Globus pallidus (tissue), 1 donor: ENCODE data around the gene AP1S1.

ENCODE experiments used
- DNase-seq: peaks from one replicate; pipeline ENCODE4 v3.0.0-alpha.2; 2015; ENCODE audit warnings: low spot score

The AP1S1 gene

GRCh38 chr7:101159696-101160674 is 5.7 kb downstream of the AP1S1 start:
- no peak for DNase-seq

- DNase-seq = no peak
Observed at GRCh38 chr7:101160910-101161309, 6.6 kb downstream of the AP1S1 start.

- DNase-seq = no peak
Observed at GRCh38 chr7:101161692-101162471, 7.6 kb downstream of the AP1S1 start.

GRCh38 chr7:101162551-101163278 is 8.4 kb downstream of the AP1S1 start:
- no peak for DNase-seq

GRCh38 chr7:101163279-101164070 is 9.2 kb downstream of the AP1S1 start:
- DNase-seq = no peak

DNA sequence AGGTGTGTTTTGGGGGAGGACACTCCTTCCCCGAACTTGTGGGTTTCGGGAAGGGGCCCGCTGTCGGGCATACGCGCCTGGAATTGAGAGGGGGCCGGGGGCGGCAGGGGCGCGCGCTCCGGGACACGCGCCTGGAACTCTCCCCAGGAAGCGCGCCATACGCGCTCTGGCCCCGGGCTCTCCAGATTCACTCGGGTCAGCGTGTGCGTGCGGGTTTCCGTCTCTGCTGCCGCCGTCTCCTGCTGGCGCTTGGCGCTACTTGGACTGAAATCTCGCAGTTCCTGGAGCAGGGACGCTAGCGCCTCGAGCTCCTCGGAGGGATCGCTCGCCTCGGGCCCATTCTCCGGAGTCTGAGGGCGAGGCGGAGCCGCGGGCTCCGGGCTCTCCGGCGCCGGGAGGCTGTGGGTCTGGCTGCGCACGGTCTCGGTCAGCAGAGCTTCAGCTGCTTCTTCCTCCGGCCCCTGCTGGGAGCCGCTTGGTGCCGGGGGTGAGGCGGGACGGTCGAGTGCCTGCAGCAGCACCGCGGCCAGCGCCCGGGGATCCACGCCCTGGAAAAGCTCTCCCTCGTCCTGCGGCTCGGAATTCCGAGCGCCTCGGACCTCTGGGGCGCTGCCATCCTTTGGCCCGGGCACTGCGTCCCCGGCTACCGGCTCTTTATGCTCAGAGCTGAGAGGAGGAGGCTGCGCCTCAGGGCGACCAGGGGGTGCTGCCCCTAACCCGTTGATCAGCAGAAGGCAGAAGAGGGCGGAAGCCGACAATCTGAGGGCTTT is 10.0 kb downstream of the AP1S1 start:
- no peak for DNase-seq

GRCh38 chr7:101165075-101165957 is 11.0 kb downstream of the AP1S1 start, which contains the start of gene VGF:
Gene VGF, minus strand, starts transcription at chr7:101165569. Its CDS starts 726 bp downstream, at chr7:101164843.
- DNase-seq = peak; percentile 81

GRCh38 chr7:101165958-101166647 is 11.8 kb downstream of the AP1S1 start:
- DNase-seq = no peak

DNA sequence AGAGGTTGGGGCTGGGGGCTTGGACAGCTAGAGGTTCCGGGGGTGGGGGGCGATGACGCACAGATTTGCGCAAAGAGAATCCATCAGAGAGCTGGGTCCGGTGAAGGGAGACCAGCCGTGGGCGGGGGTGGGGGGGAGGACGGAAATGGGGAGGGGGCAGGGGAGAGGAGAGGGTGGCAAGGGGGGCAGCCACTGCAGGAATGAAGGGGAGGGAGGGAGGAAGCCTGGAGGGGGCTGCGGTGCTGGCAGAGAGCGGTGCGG is 12.3 kb downstream of the AP1S1 start:
- no peak for DNase-seq

DNA sequence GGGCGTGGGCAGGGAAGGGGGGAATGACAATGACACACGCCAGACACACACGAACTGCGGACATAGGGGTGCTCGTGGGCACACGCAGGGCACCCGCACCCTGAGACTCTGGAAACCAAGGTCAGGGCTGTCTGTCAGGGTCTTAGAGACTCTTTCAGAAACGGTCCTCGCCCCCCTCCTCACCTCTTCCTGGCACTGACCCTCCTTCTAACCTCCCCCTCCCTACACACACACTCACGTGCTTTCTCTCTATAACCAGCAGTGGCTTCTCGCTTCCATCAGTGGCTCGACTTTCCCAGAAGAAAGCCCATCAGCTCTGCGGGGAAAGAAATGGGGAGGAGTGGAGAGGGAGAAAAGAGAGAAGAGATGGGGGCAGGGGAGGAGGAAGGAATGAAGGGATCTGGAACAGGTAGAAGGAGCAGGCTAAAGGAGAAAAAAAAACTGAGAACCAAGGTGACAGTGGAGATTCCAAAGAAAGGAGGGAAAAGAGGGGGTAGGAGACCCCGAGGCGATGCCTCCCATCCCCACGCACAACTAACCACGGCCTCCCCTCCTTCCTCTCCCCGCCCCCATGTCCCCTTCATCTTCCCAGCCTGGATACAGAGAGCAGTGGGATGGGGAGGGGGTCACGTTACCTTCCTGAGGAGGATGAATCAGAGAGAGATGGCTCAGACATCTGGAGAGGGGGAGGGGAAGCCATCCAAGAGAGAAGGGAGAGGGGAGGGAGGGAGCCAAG is 12.8 kb downstream of the AP1S1 start:
- no peak for DNase-seq

GRCh38 chr7:101167645-101168411 is 13.6 kb downstream of the AP1S1 start:
- DNase-seq = no peak

GRCh38 chr7:101168412-101169049 is 14.3 kb downstream of the AP1S1 start:
- DNase-seq = no peak

GRCh38 chr7:101169110-101169837 is 15.0 kb downstream of the AP1S1 start:
- DNase-seq = no peak

DNA sequence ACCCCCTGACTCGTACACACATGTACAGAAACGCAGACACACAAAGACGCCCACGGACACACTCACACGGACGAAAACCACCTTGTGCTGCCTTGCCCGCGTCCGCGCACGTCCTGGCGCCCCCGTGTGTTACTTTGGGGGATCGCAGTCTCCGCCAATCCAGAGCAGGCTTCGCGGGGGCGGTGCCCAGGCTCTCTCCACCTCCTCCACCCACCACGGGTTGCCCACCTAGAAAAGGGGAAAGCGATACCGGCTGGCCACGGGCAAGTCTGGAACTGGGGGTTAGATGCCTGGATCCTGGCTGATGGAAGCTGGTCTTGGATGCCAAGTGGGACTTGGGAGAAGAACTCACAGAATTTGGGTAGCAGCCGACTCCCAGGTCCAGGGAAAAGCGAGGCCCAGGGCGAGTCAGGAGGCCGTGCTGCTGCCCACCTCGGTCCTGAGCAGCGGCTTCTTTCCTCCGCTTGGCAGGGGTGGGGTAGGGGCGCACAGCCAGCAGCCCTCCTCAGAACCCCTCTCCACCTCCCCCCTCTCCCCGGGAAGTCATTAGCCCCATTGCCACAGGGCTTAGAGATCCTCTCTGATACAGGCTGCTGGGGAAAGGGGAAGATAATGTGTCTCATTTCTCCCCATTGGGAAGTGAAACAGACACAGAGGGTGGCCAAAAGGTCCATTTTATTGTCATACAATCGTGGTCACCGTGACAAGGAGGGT is 15.7 kb downstream of the AP1S1 start:
- no peak for DNase-seq

- no peak for DNase-seq
Observed at GRCh38 chr7:101170617-101171441, 16.6 kb downstream of the AP1S1 start.
